Mucosa of descending colon (tissue), 3 donors: Measurements from ENCODE around the gene CCIN. TPM values are rescaled to one million over a fixed set of nuclear protein-coding genes. Genes with fewer than 3 reads are reported as not detected.

Source experiments
- ATAC-seq: fragments of 200-7000 bp; cut with Tn5 transposase; one replicate; pipeline ENCODE4 v1.9.1; 2020; ENCODE audit warnings: mild to moderate bottlenecking, moderate library complexity
- DNase-seq, 3 donors: peaks; one replicate each; pipeline ENCODE4 v3.0.0-alpha.2; 2020
- H3K36me3 ChIP-seq: fragments of 200-600 bp; one replicate; pipeline ENCODE4 v1.8.0; 2021; ENCODE audit warnings: low read depth, mild to moderate bottlenecking
- H3K4me1 ChIP-seq: fragments of 200-600 bp; one replicate; pipeline ENCODE4 v1.8.0; 2021; ENCODE audit warnings: low read depth, mild to moderate bottlenecking
- H3K4me3 ChIP-seq: fragments of 200-600 bp; one replicate; pipeline ENCODE4 v1.8.0; 2021; ENCODE audit warnings: mild to moderate bottlenecking
- H3K9me3 ChIP-seq: fragments of 200-600 bp; one replicate; pipeline ENCODE4 v1.8.0; 2021; ENCODE audit warnings: mild to moderate bottlenecking
- CTCF ChIP-seq: fragments of 200-600 bp; IDR thresholded peaks from one replicate; pipeline ENCODE4 v1.8.0; 2022; ENCODE audit warnings: antibody characterized with exemption, mild to moderate bottlenecking
- intact Hi-C, 2 donors: fragments of 100-400 bp; cut with DNase I in 1 of 2; cut with micrococcal nuclease in 1 of 2; formaldehyde crosslinking; loops; one replicate each; pipeline versions ENCODE4 v1.11.0 to v1.11.1; 2022; cut with DNase I, micrococcal nuclease
- total RNA-seq, 3 donors: library from RNA; stranded (reverse); fragmentation: NEBNext Ultra II Directional in 2 of 3; extraction: Animal tissue kit (Norgen Biotek cat#: 25700) in 2 of 3; gene quantifications; one replicate each; pipeline versions ENCODE4 v1.2.1 to v1.2.4, GENCODE V29; 2021 to 2023
- donor health status: DM: no; HTN: no; CAD: no; lungs with moderate emphysema.
- donor health status: DM: no; HTN: no; CAD: no.
- donor health status: DM: no; HTN: yes; CAD: no.

The CCIN gene
- total RNA-seq, 3 donors from 2014 or later = 0.25 TPM; not detected in 2

- ATAC-seq (peak; percentile 11), DNase-seq (peak in 2 of 3 donors; percentile 49 to 68)
- H3K9me3 ChIP-seq = no peaks in the 10 kb centered on the region
- intact Hi-C loops = no loop called here
- peaks cover 7% of the 10 kb centered on the region for H3K4me1 ChIP-seq
- H3K36me3 ChIP-seq = no peaks in the 10 kb centered on the region
- TF ChIP-seq CTCF = no peak
- H3K4me3 ChIP-seq = no peak overlapping the region
Measured at GRCh38 chr9:36163049-36163785, 6.0 kb upstream of the CCIN start.

- H3K4me1 ChIP-seq = peaks cover 7% of the 10 kb centered on the region
- intact Hi-C loops = no loop called here
- no peak for DNase-seq
Measured at GRCh38 chr9:36163786-36164170, 5.4 kb upstream of the CCIN start.

GRCh38 chr9:36164372-36164771 lies 4.8 kb upstream of the CCIN start:
- DNase-seq = no peak
- Histone ChIP-seq H3K36me3 (no peaks in the 10 kb centered on the region), H3K9me3 (no peaks in the 10 kb centered on the region), H3K4me1 (peaks cover 7% of the 10 kb centered on the region), H3K4me3 (no peak overlapping the region)
- no peak for TF ChIP-seq CTCF
- no peak for ATAC-seq
- intact Hi-C loops = no loop called here

More at GRCh38 chr9:36163786-36164170, 5.4 kb upstream of the CCIN start:
- ATAC-seq = no peak
- Histone ChIP-seq H3K36me3 (no peaks in the 10 kb centered on the region), H3K9me3 (no peaks in the 10 kb centered on the region), H3K4me3 (no peak overlapping the region)
- no peak for TF ChIP-seq CTCF

GRCh38 chr9:36164989-36165388 lies 4.2 kb upstream of the CCIN start:
- ATAC-seq (no peak), DNase-seq (no peak)
- Histone ChIP-seq H3K4me3 (no peak overlapping the region), H3K4me1 (peaks cover 7% of the 10 kb centered on the region), H3K36me3 (no peaks in the 10 kb centered on the region), H3K9me3 (no peaks in the 10 kb centered on the region)
- intact Hi-C loops = loop anchor here (5.0 kb wide), 1 partner anchor 63 kb away; no protein-coding TSS in a partner anchor
- TF ChIP-seq CTCF = no peak

GRCh38 chr9:36165826-36166167 lies 3.4 kb upstream of the CCIN start:
- Histone ChIP-seq H3K9me3 (no peaks in the 10 kb centered on the region), H3K36me3 (no peaks in the 10 kb centered on the region), H3K4me1 (peaks cover 7% of the 10 kb centered on the region), H3K4me3 (no peak overlapping the region)
- intact Hi-C loops = loop anchor here (5.0 kb wide), 1 partner anchor 63 kb away; no protein-coding TSS in a partner anchor
- DNase-seq (no peak), ATAC-seq (no peak)
- TF ChIP-seq CTCF = no peak
